Omental fat pad (tissue), 4 donors: ENCODE data around the gene KCNA1. TPM values are rescaled to one million over a fixed set of nuclear protein-coding genes. Genes with fewer than 3 reads are reported as not detected.
"Not testable (repeated sequence)": the region's sequence is repeated elsewhere in the genome, so short reads cannot be mapped to it uniquely, and the experiment has no call there.

ENCODE experiments used
- ATAC-seq: fragments of 150-250 bp; one replicate; pipeline ENCODE4 v1.9.1; 2016; ENCODE audit warnings: mild to moderate bottlenecking, moderate library complexity; ENCODE audit not compliant: low FRiP score
- DNase-seq: peaks from one replicate; pipeline ENCODE4 v3.0.0-alpha.2; 2019; ENCODE audit warnings: low spot score
- total RNA-seq, 4 donors: library from RNA; depleted of rRNA; stranded (reverse); fragments of >200 nt; gene quantifications; one replicate each; pipeline ENCODE4 v1.1.0, GENCODE V29; 2016
- TF ChIP-seq, protein P1 (sequence below), 3 donors: fragments of 450-650 bp; IDR thresholded peaks; one replicate each; pipeline ENCODE4 v1.5.1; 2016 to 2017; ENCODE audit warnings: antibody characterized with exemption in 3 of 3, mild to moderate bottlenecking in 3 of 3, moderate library complexity in 2 of 3

Gene KCNA1
- total RNA-seq, 4 donors from 2014 or later, result 0.36 to 2.2 (median 0.44) TPM; not detected in 1

DNA sequence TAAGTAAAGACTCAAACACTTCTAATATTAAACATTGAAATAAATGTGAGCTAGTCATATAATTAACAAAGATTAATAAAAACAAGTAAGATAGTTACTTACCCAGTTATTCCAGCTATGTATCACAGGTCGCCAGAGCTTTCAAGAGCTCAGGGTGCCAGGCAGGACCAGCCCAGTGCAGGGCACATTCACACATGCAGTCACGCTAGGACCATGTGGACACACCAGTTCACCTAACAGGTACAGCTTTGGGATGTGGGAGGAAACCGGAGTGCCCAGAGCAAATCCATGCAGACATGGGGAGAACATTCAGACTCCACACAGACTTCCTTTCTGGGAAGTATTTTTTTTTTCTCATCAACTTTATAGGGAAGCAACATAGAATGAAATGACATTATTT, 39.3 kb upstream of the KCNA1 start:
- ATAC-seq (no peak), DNase-seq (no peak)
- TF ChIP-seq, protein P1, sequence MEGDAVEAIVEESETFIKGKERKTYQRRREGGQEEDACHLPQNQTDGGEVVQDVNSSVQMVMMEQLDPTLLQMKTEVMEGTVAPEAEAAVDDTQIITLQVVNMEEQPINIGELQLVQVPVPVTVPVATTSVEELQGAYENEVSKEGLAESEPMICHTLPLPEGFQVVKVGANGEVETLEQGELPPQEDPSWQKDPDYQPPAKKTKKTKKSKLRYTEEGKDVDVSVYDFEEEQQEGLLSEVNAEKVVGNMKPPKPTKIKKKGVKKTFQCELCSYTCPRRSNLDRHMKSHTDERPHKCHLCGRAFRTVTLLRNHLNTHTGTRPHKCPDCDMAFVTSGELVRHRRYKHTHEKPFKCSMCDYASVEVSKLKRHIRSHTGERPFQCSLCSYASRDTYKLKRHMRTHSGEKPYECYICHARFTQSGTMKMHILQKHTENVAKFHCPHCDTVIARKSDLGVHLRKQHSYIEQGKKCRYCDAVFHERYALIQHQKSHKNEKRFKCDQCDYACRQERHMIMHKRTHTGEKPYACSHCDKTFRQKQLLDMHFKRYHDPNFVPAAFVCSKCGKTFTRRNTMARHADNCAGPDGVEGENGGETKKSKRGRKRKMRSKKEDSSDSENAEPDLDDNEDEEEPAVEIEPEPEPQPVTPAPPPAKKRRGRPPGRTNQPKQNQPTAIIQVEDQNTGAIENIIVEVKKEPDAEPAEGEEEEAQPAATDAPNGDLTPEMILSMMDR (IDR thresholded peaks at IDR 0.05), result no peak

DNA sequence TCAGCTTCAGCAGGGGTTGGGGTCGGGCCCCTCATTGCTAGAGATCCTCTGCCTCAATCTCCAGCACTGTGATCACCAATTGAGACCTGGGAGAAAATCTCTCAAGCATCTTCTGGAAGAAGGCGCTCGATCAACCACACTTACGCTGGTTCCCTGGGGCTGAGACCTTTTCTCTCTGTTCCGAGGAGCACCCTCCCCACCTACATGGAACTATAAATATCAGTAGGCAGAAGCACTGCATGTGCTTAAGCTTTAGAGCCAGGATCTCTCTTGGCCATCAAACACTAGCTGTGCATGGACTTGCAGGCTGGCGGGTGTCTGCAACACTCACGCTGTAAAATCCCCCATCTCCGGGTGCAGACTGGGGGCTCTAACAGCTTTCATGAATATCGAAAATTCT, 38.2 kb upstream of the KCNA1 start:
- TF ChIP-seq, protein P1 (IDR thresholded peaks at IDR 0.05), result no peak
- ATAC-seq (no peak), DNase-seq (no peak)

DNA sequence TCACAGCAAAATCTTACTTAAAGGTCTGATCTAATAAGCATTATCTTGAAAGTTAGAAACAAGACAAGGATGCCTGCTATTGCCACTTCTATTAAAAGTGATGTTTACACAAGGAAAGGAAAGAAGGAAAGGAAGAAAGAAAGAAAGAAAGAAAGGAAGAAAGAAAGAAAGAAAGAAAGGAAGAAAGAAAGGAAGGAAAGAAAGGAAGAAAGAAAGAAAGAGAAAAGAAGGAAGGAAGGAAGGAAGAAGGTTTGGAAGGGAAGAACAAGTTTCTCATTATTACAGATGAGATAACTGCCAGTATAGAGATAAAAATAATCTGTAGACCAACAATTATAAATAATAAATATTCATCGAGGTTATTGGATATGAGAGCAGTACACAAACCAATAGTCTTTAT, 35.8 kb upstream of the KCNA1 start:
- TF ChIP-seq, protein P1 (IDR thresholded peaks at IDR 0.05), result no peak
- DNase-seq, result no peak
- no peak for ATAC-seq

DNA sequence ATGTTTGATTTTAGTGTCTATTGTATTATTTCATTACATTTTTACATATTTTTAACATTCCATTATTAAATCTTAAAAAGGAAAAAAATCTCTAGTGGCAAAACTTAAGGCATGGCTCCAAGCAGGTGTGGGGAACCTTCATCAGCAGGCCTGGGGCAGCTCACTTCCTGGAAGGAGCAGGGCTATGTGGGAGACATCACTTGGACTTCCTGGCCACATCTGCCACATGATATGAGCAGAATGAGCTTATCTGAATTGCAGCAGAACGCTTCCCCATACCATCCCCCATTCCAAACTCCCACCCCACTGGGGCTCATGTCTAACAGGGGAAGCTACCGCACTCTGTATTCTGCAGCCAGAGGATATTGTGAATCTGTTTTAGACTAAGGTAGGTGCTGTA, 35.0 kb upstream of the KCNA1 start:
- ATAC-seq (no peak), DNase-seq (no peak)
- TF ChIP-seq, protein P1 (IDR thresholded peaks at IDR 0.05), result no peak

DNA sequence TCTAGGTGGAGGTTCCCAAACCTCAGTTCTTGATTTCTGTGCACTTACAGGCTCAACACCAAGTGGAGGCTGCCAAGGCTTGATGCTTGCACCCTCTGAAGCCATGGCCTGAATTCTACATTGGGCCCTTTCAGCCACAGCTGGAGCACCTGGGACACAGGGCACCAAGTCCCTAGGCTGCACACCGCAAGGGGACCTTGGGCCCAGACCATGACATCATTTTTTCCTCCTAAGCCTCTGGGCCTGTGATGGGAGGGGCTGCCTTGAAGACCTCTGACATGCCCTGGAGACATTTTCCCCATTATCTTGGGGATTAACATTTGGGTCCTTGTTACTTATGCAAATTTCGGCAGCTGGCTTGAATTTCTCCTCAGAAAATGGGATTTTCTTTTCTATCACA, 30.2 kb upstream of the KCNA1 start:
- ATAC-seq, result not testable (repeated sequence)

DNA sequence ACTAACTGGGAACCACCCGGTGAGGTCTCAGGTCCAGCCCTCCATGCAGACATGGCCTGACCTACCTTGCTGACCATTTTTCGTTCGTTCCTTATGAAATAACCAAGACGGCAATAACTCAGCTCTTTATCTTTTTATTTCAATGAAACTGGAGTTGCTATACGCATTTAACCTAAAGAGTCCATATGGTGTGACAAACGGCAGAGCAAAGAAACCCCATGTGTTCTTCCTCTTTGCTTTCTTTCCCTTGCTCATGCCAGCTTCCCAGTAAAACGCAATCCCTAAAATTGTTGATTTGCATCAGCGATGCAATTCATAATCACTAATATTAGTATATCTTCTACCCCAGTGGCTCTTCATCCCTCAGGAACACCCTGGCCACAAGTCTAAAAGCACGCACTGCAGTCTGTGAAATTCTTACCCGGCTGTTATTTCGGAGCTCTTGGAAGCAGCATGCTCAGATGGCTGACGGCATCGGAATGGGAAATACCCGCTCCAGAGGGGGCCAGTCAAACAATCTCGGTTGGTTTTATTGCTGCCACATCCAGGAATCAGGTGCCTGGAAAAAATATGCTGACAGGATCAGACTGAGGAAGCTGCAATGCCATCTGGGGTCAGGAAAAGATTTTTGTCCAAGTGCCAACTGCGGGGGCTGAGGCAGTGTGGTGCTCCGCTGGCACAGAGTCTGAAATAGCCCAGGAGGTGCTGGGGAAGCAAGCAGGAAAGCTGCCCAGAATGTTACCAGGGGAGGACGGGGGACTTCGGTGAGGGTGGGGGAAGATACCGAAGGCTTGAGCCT, 28.2 kb upstream of the KCNA1 start:
- TF ChIP-seq, protein P1 (IDR thresholded peaks at IDR 0.05), result no peak
- DNase-seq (no peak), ATAC-seq (peak; percentile 64)

More for the DNA sequence above, 30.2 kb upstream of the KCNA1 start:
- not testable (repeated sequence) for DNase-seq

DNA sequence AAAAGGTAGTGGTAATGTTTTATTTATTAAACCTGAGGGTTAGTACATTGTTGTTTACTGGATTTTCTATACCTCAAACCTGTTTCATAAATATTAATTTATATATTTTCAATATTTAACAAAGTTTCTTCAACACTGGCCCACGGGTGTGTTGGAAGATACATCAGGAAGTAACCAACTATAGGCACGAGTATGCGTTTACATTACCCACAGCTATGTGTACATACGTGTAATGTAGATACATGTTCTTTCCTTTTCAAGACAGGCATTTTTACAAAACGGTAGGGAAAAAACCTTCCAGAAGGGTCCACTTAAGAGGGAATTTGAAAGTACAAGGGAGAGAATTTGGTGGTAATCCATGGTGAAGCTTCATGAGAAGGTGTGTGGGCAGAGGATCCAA, 17.8 kb upstream of the KCNA1 start:
- DNase-seq (no peak), ATAC-seq (no peak)

More for the DNA sequence above, 17.8 kb upstream of the KCNA1 start:
- TF ChIP-seq, protein P1 (IDR thresholded peaks at IDR 0.05), result no peak
